ENCODE results near the gene REST.

REST gene

GRCh38 chr4:56976283-56976836 is 68.7 kb downstream of the REST start:
- DNase-seq (ENCODE audit: low read depth in 2 of 2) = no peak

DNA sequence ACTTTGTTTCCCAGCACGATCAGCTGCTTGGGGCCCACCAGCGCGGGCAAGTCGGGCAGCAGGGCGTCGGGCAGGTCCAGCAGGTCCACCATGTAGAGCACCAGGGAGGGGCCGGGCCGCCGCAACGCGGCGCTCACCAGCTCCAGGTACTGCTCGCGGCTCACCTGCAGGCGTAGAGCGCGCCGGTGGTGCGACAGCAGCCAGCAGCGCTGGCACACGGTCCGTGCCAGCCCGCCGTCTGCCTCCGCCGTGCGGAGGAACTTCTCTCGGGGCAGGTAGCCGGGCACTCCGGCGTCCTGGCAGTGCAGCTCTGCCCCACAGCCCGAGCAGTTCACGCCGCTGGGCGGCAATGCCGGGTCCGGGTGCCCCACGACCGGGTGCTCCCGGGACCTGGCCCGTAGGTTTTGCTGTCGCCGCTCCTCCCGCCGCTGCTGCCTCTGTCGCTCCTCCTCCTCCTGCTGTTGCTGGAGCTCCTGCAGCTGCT is 69.2 kb downstream of the REST start:
- DNase-seq (ENCODE audit: low read depth in 2 of 2) = peak; percentile 26 to 39

- peak; percentile 93 to 95 for DNase-seq (ENCODE audit: low read depth in 2 of 2)
These were observed 69.8 kb downstream of the REST start, which contains the start of gene NOA1 for GRCh38 chr4:56977321-56978012. Gene NOA1, minus strand, starts transcription at chr4:56977606. Its CDS starts 21 bp downstream, at chr4:56977585.

DNA sequence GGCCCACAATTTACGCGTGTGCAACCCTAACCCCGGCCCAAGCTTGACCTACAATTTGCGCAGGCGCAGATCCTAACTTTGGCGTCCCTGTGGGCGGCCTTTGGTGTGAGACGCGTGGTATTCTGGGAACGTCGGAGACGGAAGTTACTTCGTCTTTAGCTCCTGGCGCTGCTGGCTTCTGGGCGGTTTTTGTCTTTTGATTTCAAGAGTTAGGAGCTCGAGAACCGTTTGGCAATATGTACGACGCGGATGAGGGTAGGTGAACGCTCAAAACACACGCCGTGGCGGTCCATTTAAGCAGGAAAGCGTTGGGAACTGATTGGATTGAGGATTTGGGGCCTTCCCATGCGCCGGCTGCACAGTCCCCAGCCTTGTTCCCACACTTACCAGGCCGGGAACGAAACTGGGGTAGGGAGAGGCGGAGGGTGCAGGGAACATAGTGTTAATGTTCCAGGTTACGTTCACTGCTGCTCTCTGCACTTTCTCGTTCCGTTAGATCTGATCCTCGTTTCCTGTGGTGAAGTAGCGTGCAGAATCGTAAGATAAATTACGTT is 71.1 kb downstream of the REST start, which contains the start of gene POLR2B:
Gene POLR2B, plus strand, starts transcription at position 147 of the 554 bp plus-strand sequence. Its CDS starts 90 bp downstream, at position 237.
- peak; percentile 87 to 88 for DNase-seq (ENCODE audit: low read depth in 2 of 2)

- DNase-seq (ENCODE audit: low read depth in 2 of 2) = peak; percentile 41 to 42
These were observed 71.8 kb downstream of the REST start for GRCh38 chr4:56979421-56980072.

DNA sequence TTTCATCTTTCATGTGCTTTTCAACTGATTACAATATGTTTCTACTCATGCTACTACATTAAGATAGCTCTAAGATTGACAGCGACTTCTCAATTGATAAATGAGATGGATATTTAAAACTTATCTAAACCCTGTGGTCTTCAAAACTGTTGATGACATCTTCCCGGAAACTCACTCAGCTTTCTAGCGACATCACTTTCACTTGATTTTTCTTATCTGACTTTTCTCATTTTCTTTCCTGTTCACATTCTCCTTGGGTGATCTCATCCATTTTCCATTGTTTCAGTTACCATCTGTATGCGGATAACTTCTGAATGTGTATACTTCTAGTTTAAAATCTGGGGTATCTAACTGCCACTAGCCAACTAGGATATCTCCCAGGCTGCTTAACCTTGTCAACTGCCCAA is 74.1 kb downstream of the REST start:
- DNase-seq (ENCODE audit: low read depth in 2 of 2) = no peak

DNA sequence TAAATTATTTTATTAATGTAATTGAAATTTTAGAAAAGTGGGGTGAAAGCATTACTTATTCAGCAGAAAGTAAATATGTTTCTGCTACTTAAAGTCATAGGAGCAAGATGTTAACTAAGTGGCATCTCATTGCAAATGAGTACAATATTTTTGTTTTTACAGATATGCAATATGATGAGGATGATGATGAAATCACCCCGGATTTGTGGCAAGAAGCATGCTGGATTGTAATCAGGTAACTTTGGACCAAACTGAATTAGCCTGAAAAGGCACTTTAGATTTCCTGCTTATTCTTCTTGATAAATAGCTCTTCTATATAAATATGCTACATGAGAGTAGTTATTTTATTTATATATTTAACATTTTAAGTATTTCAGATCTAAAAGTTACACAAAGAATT is 78.5 kb downstream of the REST start:
- no peak for DNase-seq (ENCODE audit: low read depth in 2 of 2)

GRCh38 chr4:56986952-56987351 is 79.3 kb downstream of the REST start:
- no peak for DNase-seq (ENCODE audit: low read depth in 2 of 2)

DNA sequence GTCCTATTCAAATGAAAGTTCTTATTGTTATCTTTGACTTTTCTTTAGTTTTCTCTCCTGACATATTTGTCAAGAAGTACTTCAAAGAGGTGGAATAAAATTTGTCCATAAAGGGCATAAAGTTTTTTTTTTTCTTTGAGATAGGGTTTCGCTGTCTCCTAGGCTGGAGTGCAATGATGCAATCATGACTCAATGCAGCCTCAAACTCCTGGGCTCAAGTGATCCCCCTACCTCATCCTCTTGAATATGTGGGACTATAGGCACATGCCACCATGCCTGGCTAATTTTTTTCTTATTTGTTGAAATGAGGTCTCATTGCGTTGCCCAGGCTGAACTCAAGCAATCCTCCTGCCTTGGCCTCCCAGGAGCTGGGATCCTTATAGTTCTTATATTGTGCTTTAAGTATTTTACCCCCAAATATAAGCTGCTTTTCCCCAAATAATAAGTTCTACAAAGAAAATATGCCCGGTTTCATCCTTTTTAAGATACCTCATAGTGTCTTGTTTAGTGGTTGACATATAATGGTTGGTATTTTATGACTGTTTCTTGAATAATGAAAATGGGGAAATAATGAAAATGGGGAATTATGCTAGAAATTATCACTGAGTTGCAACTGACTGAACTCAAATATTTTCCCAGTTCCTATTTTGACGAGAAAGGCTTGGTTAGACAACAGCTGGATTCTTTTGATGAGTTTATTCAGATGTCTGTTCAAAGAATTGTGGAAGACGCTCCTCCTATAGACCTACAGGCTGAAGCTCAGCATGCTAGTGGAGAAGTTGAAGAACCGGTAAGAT is 82.6 kb downstream of the REST start:
- DNase-seq (ENCODE audit: low read depth in 2 of 2) = no peak

- no peak for DNase-seq (ENCODE audit: low read depth in 2 of 2)
These were observed 87.8 kb downstream of the REST start for GRCh38 chr4:56995525-56995924.

GRCh38 chr4:56999751-57000150 is 92.1 kb downstream of the REST start:
- no peak for DNase-seq (ENCODE audit: low read depth in 2 of 2)

GRCh38 chr4:57013543-57014120 is 105.9 kb downstream of the REST start:
- DNase-seq (ENCODE audit: low read depth in 2 of 2) = no peak
